Measurements from ENCODE around the gene ANKRD45.
"Not testable (repeated sequence)": the region's sequence is repeated elsewhere in the genome, so short reads cannot be mapped to it uniquely, and the experiment has no call there.

The ANKRD45 gene

GRCh38 chr1:173642450-173643139 lies 27.1 kb downstream of the ANKRD45 start:
- DNase-seq, result not testable (repeated sequence)

- no peak for DNase-seq
Observed at GRCh38 chr1:173639102-173639501, 30.5 kb downstream of the ANKRD45 start.

DNA sequence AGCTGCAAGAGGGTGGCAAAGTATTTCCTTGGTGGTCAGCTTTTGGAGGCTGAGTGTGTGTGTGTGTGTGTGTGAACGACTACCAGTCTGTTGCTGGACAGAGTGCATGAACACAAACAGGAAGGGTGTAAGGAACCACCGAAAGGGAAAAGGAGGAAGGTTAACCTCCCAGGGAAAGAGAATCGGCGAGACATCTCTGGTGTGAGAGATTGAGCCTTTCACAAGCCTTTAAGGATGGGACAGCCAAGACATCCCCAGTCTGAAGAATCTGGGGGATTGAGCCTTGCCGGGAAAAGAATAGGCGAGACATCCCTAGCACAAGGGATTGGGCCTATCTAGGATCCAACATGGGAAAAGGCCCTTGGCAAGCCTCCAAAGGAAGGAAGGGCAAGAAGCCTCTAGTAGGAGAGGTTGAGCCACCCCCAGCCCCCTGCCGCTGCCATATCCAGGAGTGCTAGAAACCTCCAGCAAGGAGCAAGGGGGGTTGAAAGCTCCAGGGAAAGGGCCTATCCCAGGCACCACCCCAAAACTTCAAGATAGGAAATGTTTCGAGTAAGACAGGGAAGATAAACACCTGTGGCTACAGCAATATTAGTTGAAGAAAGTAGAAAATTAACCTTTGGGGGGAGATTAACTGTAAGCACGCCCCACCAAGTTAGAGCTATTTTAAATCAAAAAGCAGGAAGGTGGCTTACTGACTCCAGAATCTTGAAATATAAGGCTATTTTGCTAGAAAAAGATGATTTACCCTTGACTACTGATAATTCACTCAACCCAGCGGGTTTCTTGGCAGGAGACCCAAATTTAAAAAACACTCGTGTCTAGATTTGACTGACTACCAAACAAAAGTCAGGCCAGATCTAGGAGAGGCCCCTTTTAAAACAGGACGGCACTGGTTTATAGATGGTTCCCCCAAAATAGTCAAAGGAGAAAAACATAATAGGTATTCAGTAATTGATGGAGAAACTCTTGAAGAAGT lies 31.3 kb downstream of the ANKRD45 start:
- DNase-seq, result no peak

DNA sequence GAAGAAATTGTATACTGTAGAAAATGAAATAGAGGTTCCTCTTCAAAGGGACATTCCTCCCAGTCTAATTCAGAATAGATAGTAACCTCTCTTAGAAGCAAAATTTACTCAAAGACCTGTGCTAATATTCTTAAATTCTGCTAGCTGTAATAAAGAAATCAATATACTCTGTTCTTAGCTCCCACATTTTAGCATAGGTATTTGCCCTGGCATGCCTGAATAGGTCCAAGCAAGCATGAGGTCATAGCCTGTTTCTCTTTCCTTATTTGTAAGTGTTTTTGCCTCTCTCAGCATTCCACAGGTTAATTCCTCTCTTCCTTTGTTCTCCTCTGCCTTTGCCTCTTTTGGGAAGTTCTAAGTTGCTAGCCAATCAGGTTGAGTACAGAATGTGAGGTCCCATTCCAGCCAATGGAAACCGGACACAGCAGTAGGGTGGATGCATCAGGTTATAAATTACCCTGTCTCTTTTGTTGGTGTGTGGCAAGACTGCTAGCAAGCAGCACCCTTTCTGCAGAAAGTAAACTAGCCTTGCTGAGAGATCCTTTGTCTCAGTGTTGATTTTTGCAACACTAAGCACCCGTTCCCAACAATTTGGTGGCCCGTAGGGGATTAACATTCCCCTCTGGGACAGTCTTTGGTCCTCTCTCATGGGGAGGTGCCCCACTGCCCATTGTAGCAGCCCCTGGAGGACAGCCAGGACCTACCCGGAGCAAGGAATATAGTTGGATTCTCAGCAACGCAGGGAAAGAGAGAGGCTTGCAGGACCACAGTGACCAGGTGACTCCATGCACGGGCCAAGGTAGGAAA lies 32.2 kb downstream of the ANKRD45 start:
- not testable (repeated sequence) for DNase-seq

- no peak for DNase-seq
Observed at GRCh38 chr1:173635116-173635515, 34.5 kb downstream of the ANKRD45 start, which contains the start of gene TEX50. TEX50 (plus strand) TSS chr1:173635338; CDS start chr1:173635522, 184 bp downstream.

GRCh38 chr1:173628888-173629287 lies 40.8 kb downstream of the ANKRD45 start:
- no peak for DNase-seq

- DNase-seq, result no peak
Observed at GRCh38 chr1:173627269-173627668, 42.4 kb downstream of the ANKRD45 start.

GRCh38 chr1:173616859-173617258 lies 52.8 kb downstream of the ANKRD45 start:
- DNase-seq, result no peak

DNA sequence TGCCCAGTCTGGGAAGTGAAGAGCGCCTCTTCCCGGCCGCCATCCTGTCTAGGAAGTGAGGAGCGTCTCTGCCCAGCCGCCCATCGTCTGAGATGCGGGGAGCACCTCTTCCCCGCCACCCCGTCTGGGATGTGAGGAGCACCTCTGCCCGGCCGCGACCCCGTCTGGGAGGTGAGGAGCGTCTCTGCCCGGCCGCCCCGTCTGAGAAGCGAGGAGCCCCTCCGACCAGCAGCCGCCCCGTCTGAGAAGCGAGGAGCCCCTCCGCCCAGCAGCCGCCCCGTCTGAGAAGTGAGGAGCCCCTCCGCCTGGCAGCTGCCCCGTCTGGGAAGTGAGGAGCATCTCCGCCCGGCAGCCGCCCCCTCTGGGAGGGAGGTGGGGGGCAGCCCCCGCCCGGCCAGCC lies 56.6 kb downstream of the ANKRD45 start:
- not testable (repeated sequence) for DNase-seq

DNA sequence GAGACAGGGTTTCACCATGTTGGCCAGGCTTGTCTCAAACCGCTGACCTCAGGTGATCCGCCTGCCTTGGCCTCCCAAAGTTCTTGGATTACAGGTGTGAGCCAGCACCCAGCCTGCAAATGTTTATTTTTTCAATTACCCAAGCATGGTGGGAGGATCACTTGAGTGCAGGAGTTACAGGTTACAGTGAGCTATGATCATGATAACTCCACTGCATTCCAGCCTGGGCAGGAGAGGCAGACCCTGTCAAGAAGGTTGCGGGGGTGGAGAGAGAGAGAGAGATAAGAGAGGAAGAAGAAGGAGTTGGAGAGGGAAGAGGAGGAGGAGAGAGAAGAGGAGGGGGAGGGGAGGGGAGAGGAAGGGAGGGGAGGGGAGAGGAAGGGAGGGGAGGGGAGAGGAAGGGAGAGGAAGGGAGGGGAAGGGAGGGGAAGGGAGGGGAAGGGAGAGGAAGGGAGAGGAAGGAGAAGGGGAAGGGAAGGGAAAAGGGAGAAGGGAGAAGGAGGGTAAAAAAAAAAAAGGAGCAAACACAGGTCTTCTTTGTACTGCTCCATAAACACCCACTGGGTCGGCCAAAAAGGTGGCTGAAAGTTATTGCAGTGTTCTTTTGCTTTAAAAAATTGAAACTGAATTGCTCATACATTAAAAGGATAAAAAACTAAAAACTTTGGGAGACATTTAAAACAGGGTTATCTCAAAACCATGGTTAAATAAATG lies 61.0 kb downstream of the ANKRD45 start:
- DNase-seq, result no peak

DNA sequence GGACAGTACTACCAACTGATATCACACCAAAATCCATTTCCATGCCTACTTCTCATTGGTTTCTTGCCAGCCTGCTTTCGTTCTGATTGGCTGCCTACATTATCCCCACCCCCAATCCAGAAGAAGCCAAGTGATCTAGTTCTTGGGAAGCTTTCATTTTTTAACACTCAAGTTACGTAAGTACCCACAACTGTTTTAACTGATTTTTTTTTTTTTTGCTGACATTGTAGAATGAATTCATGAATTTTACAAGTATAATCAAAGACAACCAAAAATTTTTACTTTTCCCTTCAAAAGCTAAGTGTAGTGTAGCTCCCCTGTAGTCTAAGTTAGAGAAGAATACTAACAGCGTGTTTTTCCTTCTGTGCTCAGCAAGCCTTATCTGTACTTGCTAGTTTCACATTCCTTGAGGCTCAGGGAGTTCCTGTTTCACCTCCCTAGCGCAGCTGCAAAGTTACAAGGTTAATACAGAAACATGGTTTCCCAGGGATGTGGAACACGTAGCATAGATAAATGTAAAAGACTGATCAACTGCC lies 66.5 kb downstream of the ANKRD45 start, which contains the start of gene SLC9C2:
Gene SLC9C2 (minus strand): TSS at position 17 of the 536 bp plus-strand sequence. CDS start 1,296 bp downstream, outside the sequence.
- DNase-seq, result no peak

DNA sequence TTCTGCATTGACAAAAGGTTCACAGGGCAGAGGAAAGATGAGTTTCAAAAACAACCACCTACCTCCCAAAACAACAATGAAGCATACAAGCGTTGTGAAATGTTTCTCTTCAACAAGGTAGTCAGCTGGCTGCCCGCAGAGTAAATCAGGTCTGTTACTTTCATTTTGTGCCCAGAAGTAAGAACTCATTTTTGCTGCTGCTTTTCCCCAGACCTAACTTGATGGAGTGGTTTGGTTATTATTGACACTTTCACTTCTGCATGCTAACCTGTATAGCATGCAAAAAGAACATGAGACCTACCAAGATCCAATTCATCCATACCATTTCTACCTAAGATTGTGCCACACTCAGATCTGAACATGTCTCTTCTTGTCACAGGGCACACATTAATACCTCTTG lies 68.1 kb downstream of the ANKRD45 start:
- DNase-seq, result no peak

- no peak for DNase-seq
Observed at GRCh38 chr1:173596097-173596825, 73.4 kb downstream of the ANKRD45 start.

DNA sequence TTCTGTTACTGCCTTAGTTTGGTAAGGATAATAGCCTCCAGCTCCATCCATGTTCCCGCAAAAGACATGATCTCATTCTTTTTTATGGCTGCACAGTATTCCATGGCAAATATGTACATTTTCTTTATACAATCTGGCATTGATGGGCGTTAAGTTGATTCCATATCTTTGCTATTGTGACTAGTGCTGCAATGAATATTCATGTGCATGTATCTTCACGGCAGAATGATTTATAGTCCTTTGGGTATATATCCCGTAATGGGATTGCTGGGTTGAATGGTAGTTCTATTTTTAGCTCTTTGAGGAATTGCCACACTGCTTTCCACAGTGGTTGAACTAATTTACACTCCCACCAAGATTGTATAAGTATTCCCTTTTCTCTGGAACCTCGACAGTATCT lies 78.5 kb downstream of the ANKRD45 start:
- DNase-seq, result not testable (repeated sequence)

GRCh38 chr1:173590557-173590956 lies 79.1 kb downstream of the ANKRD45 start:
- no peak for DNase-seq

DNA sequence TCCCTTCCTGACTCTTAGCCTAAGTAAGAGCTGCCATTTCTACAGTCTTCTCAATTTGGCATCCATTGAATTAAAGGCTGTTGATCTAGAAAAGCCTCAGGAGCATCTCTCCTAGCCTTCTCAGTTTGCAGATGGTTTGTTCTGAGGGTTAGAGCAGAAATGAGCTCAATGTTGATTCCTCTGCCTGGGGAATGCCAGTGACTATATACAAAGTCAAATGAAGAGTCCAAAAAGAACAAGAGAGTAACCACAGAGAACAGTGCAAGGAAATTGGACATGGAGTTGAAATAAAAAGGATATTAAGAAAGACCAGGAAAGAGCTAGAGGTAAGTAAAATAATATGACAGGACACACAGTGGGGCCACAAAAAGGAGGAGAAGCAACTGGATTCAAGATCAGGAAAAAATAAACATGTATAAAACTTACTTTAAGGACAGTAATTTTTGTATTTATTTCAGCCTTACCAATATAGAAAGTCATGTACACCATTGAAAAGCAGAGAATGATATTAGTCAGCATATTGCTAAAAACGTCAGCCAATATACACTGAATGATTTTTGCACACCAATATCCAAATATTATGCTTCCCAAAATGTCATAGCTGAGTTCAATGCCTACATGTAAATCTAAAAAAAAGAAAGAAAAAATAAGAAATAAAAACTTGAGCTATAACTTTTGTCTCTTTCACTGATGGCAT lies 88.1 kb downstream of the ANKRD45 start:
- DNase-seq, result no peak

DNA sequence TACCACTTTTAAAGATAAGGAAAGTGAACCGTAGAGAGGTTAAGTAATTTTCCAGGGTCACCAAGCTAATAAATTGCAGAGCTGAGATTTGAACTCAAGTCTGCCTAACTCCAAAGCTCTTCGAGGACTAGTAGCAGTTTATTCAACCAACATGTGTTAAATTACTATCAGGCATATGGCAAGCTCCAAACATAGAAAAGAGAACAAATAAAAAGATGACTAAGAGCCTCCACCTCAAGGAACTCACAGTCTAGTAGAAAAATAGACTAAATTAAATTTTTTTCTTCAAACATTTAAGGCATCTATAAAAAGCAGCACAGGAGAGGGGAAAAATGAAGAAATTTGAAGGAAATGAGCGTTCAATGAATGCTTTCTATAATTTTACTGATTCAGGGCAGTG lies 89.0 kb downstream of the ANKRD45 start:
- no peak for DNase-seq

- DNase-seq, result no peak
Observed at GRCh38 chr1:173580071-173580470, 89.6 kb downstream of the ANKRD45 start.

DNA sequence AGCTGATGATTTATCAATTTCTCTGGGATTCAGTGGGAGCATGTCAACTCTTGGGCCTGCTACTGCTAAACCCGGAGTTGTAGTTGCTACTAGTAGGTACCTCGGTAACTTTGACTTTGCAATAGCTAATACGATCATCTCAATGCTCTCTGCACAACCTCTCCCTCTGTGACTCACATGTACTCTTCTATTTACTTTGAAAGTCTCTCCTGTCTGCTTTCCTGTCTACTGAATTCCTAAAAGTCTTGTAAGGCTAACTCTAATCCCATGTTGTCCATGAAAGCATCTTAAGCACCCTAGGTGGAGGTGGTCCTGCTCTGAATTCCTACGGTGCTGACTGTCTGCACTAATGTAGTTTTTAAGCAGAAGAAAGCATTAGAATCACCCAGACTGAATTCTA lies 96.1 kb downstream of the ANKRD45 start:
- no peak for DNase-seq

GRCh38 chr1:173572201-173572873 lies 97.3 kb downstream of the ANKRD45 start:
- no peak for DNase-seq
